ENCODE data around the gene MEN1. TPM values are rescaled to one million over a fixed set of nuclear protein-coding genes. Genes with fewer than 3 reads are reported as not detected.

MEN1 gene
- total and polyA plus RNA-seq, 4 donors: 9.1 to 18.8 (median 16.3) TPM

DNA sequence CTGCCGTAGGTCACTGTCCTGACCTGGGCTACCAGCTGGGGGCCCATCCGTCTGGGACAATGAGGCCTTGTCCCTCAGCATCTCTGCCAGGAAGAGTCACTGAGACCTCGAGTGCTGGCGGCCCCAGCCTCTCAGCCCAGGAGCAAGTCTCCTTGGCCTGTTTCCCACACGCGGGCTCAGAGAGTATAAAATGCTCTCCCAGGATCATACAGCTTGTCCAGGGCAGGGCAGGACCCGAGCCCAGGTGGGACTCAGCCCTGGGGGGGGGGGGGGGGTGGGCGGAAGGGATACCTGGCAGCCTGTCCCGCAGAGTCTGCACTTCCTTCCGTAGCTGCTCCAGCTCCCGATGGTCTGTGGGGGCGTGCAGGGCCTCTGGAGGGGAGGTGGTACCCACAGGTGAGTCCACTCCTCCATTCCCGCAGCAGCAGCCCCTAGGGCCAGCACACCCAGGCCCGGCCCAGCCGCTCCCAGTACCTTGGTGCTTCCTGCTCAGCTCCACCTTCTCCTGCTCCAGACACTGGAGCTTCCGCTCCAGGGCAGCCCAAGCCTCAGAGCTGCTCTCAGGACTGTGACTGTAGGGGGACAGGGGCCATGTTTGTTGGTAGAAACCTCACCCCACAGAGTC, 26.2 kb upstream of the MEN1 start:
- WGBS, 2 donors: 88 to 91% methylated on average over 13 to 16 of the region's 16 CpGs

GRCh38 chr11:64835616-64836447, 25.5 kb upstream of the MEN1 start:
- H3K9me3 ChIP-seq (ENCODE audit: control insufficient read depth, low read length): no peaks in the 10 kb centered on the region
- ATAC-seq (ENCODE audit: low FRiP score) (no peak), DNase-seq (no peak)
- H3K36me3 ChIP-seq (ENCODE audit: control insufficient read depth in 1 of 2, insufficient read depth in 2 of 2, low read length in 1 of 2): no peaks in the 10 kb centered on the region
- WGBS, 2 donors: 92 to 93% methylated on average over 15 to 17 of the region's 17 CpGs
- no peak overlapping the region for H3K4me3 ChIP-seq (ENCODE audit: low read length in 2 of 2)
- H3K27me3 ChIP-seq (ENCODE audit: control insufficient read depth in 1 of 2, insufficient read depth in 2 of 2, low read length in 1 of 2): no peaks in the 10 kb centered on the region
- no peak overlapping the region for H3K27ac ChIP-seq (ENCODE audit: low read depth in 1 of 2, low read length in 2 of 2)
- H3K4me1 ChIP-seq (ENCODE audit: control insufficient read depth in 1 of 2, insufficient read depth in 2 of 2, low read length in 2 of 2): no peaks in the 10 kb centered on the region
- intact Hi-C loops (cut with DNase I): no loop called here

More for the DNA sequence above, 26.2 kb upstream of the MEN1 start:
- no peak overlapping the region for H3K4me3 ChIP-seq (ENCODE audit: low read length in 2 of 2)
- intact Hi-C loops (cut with DNase I): no loop called here
- H3K9me3 ChIP-seq (ENCODE audit: control insufficient read depth, low read length): no peaks in the 10 kb centered on the region
- H3K4me1 ChIP-seq (ENCODE audit: control insufficient read depth in 1 of 2, insufficient read depth in 2 of 2, low read length in 2 of 2): no peaks in the 10 kb centered on the region
- no peaks in the 10 kb centered on the region for H3K27me3 ChIP-seq (ENCODE audit: control insufficient read depth in 1 of 2, insufficient read depth in 2 of 2, low read length in 1 of 2)
- no peaks in the 10 kb centered on the region for H3K36me3 ChIP-seq (ENCODE audit: control insufficient read depth in 1 of 2, insufficient read depth in 2 of 2, low read length in 1 of 2)
- no peak for DNase-seq
- H3K27ac ChIP-seq (ENCODE audit: low read depth in 1 of 2, low read length in 2 of 2): no peak overlapping the region
- no peak for ATAC-seq (ENCODE audit: low FRiP score)

- DNase-seq (no peak), ATAC-seq (ENCODE audit: low FRiP score) (no peak)
- no peaks in the 10 kb centered on the region for H3K36me3 ChIP-seq (ENCODE audit: control insufficient read depth in 1 of 2, insufficient read depth in 2 of 2, low read length in 1 of 2)
- intact Hi-C loops (cut with DNase I): no loop called here
- H3K4me1 ChIP-seq (ENCODE audit: control insufficient read depth in 1 of 2, insufficient read depth in 2 of 2, low read length in 2 of 2): no peaks in the 10 kb centered on the region
- WGBS, 2 donors: 66 to 70% methylated on average over 26 to 29 of the region's 29 CpGs
- H3K9me3 ChIP-seq (ENCODE audit: control insufficient read depth, low read length): no peaks in the 10 kb centered on the region
- H3K4me3 ChIP-seq (ENCODE audit: low read length in 2 of 2): no peak overlapping the region
- no peaks in the 10 kb centered on the region for H3K27me3 ChIP-seq (ENCODE audit: control insufficient read depth in 1 of 2, insufficient read depth in 2 of 2, low read length in 1 of 2)
- no peak overlapping the region for H3K27ac ChIP-seq (ENCODE audit: low read depth in 1 of 2, low read length in 2 of 2)
Measured at GRCh38 chr11:64834723-64835615, 24.6 kb upstream of the MEN1 start.

DNA sequence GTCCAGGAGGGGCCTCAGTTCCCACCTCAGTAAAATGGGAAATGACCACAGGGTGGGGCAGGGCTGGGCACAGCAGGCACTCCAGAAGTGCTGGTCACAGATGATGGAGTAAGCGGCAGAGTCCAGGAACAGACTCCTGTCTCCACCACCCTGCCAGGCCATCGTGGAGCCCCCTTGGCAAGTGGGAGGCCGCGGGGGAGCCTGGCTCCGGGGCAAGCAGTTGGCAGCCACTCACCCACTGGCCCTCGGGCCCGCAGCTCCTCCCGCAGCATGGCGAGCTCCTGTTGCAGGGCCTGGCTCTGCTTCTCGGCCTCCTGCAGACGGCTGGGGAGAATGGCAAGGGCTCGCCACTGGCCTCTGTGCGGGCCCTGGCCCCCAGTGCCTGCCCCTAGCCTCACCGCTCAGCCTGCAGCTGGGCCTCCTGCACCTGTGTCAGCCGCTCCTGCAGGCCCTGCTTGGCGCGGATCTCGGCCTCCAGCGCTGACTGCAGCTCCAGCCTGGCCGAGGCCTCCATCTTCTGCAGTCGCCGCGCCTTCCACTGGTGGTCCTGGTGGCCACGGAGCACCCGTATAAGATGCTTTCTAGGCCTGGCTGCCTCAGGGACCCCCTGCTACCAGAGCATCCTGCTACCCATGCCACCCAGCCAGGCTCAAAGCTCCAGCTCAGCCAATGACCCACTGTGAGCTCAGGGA, 23.8 kb upstream of the MEN1 start:
- Histone ChIP-seq H3K36me3 (ENCODE audit: control insufficient read depth in 1 of 2, insufficient read depth in 2 of 2, low read length in 1 of 2) (no peaks in the 10 kb centered on the region), H3K27me3 (ENCODE audit: control insufficient read depth in 1 of 2, insufficient read depth in 2 of 2, low read length in 1 of 2) (no peaks in the 10 kb centered on the region), H3K27ac (ENCODE audit: low read depth in 1 of 2, low read length in 2 of 2) (no peak overlapping the region), H3K9me3 (ENCODE audit: control insufficient read depth, low read length) (no peaks in the 10 kb centered on the region), H3K4me1 (ENCODE audit: control insufficient read depth in 1 of 2, insufficient read depth in 2 of 2, low read length in 2 of 2) (no peaks in the 10 kb centered on the region), H3K4me3 (ENCODE audit: low read length in 2 of 2) (no peak overlapping the region)
- ATAC-seq (ENCODE audit: low FRiP score) (no peak), DNase-seq (no peak)
- WGBS, 2 donors: 93 to 94% methylated on average over 24 to 25 of the region's 25 CpGs
- intact Hi-C loops (cut with DNase I): no loop called here

DNA sequence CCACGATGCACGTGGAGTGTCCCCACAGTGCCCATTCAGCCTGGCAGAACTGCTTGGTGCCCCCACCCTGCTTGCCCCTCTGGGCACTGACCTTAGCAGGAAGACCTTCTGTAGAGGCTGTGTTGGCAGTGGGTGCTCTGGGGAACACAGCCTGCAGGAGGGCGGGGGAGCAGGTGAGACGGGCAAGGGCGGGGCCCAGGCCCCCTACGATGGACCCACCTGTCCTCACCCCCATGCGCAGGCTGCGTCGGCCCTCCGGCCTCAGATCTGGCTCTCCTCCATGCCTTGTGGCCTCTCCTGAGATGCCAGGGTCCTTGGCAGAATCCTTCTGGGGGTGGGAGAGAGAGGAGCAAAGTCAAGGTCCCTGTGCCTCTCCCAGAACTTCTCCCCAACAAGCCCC, 23.2 kb upstream of the MEN1 start:
- 94 to 98% methylated on average over 8 to 10 of the region's 10 CpGs for WGBS, 2 donors
- DNase-seq (no peak), ATAC-seq (ENCODE audit: low FRiP score) (no peak)
- H3K27me3 ChIP-seq (ENCODE audit: control insufficient read depth in 1 of 2, insufficient read depth in 2 of 2, low read length in 1 of 2): no peaks in the 10 kb centered on the region
- H3K9me3 ChIP-seq (ENCODE audit: control insufficient read depth, low read length): no peaks in the 10 kb centered on the region
- no peak overlapping the region for H3K27ac ChIP-seq (ENCODE audit: low read depth in 1 of 2, low read length in 2 of 2)
- intact Hi-C loops (cut with DNase I): no loop called here
- no peaks in the 10 kb centered on the region for H3K4me1 ChIP-seq (ENCODE audit: control insufficient read depth in 1 of 2, insufficient read depth in 2 of 2, low read length in 2 of 2)
- no peaks in the 10 kb centered on the region for H3K36me3 ChIP-seq (ENCODE audit: control insufficient read depth in 1 of 2, insufficient read depth in 2 of 2, low read length in 1 of 2)
- H3K4me3 ChIP-seq (ENCODE audit: low read length in 2 of 2): no peak overlapping the region

- H3K9me3 ChIP-seq (ENCODE audit: control insufficient read depth, low read length): no peaks in the 10 kb centered on the region
- H3K27ac ChIP-seq (ENCODE audit: low read depth in 1 of 2, low read length in 2 of 2): no peak overlapping the region
- H3K27me3 ChIP-seq (ENCODE audit: control insufficient read depth in 1 of 2, insufficient read depth in 2 of 2, low read length in 1 of 2): no peaks in the 10 kb centered on the region
- H3K36me3 ChIP-seq (ENCODE audit: control insufficient read depth in 1 of 2, insufficient read depth in 2 of 2, low read length in 1 of 2): no peaks in the 10 kb centered on the region
- no peak for DNase-seq
- H3K4me3 ChIP-seq (ENCODE audit: low read length in 2 of 2): no peak overlapping the region
- ATAC-seq (ENCODE audit: low FRiP score): no peak
- H3K4me1 ChIP-seq (ENCODE audit: control insufficient read depth in 1 of 2, insufficient read depth in 2 of 2, low read length in 2 of 2): no peaks in the 10 kb centered on the region
- 90 to 94% methylated on average over 12 of the region's 12 CpGs for WGBS, 2 donors
- intact Hi-C loops (cut with DNase I): no loop called here
Measured at GRCh38 chr11:64833198-64833502, 22.8 kb upstream of the MEN1 start.

- Histone ChIP-seq H3K27ac (ENCODE audit: low read depth in 1 of 2, low read length in 2 of 2) (no peak overlapping the region), H3K4me3 (ENCODE audit: low read length in 2 of 2) (no peak overlapping the region), H3K27me3 (ENCODE audit: control insufficient read depth in 1 of 2, insufficient read depth in 2 of 2, low read length in 1 of 2) (no peaks in the 10 kb centered on the region), H3K4me1 (ENCODE audit: control insufficient read depth in 1 of 2, insufficient read depth in 2 of 2, low read length in 2 of 2) (no peaks in the 10 kb centered on the region), H3K36me3 (ENCODE audit: control insufficient read depth in 1 of 2, insufficient read depth in 2 of 2, low read length in 1 of 2) (no peaks in the 10 kb centered on the region), H3K9me3 (ENCODE audit: control insufficient read depth, low read length) (no peaks in the 10 kb centered on the region)
- WGBS, 2 donors: 92 to 95% methylated on average over 19 to 21 of the region's 21 CpGs
- no peak for ATAC-seq (ENCODE audit: low FRiP score)
- no peak for DNase-seq
- intact Hi-C loops (cut with DNase I): no loop called here
Measured at GRCh38 chr11:64832467-64833197, 22.3 kb upstream of the MEN1 start.

DNA sequence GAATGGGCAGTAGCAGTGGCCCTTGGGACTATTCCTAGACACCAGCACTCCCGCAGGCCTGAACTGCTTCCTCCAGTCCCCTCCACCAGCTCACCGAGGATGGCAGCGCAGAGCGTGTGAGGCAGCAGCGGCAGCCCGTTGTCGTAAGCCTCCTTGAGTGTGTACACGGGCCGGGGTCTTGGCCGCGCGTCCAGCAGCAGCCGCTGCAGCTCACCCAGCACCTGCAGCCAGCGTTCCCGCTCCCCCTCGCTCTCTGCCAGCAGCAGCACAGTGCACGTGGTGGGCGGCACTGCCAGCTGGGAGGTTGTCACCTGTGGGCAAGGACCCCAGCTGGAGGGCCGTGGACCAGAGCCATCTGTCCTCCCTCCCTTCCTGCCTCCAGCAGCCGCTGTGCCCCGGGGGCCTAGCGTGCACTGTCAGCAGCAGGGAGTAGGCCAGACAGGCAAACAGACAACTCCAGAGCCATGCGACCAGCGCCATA, 21.1 kb upstream of the MEN1 start:
- intact Hi-C loops (cut with DNase I): no loop called here
- ATAC-seq (ENCODE audit: low FRiP score): no peak
- no peak for DNase-seq
- no peak overlapping the region for H3K4me3 ChIP-seq (ENCODE audit: low read length in 2 of 2)
- no peak overlapping the region for H3K27ac ChIP-seq (ENCODE audit: low read depth in 1 of 2, low read length in 2 of 2)
- H3K9me3 ChIP-seq (ENCODE audit: control insufficient read depth, low read length): no peaks in the 10 kb centered on the region
- no peaks in the 10 kb centered on the region for H3K36me3 ChIP-seq (ENCODE audit: control insufficient read depth in 1 of 2, insufficient read depth in 2 of 2, low read length in 1 of 2)
- WGBS, 2 donors: 91 to 92% methylated on average over 24 of the region's 24 CpGs
- no peaks in the 10 kb centered on the region for H3K4me1 ChIP-seq (ENCODE audit: control insufficient read depth in 1 of 2, insufficient read depth in 2 of 2, low read length in 2 of 2)
- no peaks in the 10 kb centered on the region for H3K27me3 ChIP-seq (ENCODE audit: control insufficient read depth in 1 of 2, insufficient read depth in 2 of 2, low read length in 1 of 2)

Measured in aorta (tissue), 5 donors.